Measurements from ENCODE around the gene ARSJ.

DNA sequence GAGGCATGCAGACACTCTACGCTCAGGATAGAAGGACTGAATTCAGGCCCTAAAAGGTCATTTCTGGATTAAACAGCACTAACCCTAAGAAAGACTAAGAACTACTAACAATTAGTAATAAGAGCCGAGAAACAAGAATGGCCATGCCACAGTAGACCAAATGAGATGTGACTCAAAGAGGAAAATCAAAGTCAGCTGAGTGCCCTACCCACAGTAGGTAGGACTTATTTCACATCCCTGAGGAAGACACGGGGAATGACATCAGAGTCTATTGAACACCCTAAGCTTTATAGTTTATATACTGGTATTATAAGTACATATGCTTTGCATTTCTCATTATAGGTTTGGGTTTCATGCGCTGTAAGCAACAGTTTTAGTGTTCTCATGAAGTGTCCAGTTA lies 2.7 kb upstream of the ARSJ start:
- TF ChIP-seq, protein P1, sequence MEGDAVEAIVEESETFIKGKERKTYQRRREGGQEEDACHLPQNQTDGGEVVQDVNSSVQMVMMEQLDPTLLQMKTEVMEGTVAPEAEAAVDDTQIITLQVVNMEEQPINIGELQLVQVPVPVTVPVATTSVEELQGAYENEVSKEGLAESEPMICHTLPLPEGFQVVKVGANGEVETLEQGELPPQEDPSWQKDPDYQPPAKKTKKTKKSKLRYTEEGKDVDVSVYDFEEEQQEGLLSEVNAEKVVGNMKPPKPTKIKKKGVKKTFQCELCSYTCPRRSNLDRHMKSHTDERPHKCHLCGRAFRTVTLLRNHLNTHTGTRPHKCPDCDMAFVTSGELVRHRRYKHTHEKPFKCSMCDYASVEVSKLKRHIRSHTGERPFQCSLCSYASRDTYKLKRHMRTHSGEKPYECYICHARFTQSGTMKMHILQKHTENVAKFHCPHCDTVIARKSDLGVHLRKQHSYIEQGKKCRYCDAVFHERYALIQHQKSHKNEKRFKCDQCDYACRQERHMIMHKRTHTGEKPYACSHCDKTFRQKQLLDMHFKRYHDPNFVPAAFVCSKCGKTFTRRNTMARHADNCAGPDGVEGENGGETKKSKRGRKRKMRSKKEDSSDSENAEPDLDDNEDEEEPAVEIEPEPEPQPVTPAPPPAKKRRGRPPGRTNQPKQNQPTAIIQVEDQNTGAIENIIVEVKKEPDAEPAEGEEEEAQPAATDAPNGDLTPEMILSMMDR (IDR thresholded peaks at IDR 0.05) = no peak
- TF ChIP-seq POLR2A (IDR thresholded peaks at IDR 0.05; ENCODE audit: low read depth) = no peak

All from esophagus muscularis mucosa (tissue), 3 donors.